GM19193 (cell line): ENCODE measurements around the gene USP15.

ENCODE experiments used
- POLR2A ChIP-seq: IDR thresholded peaks from 4 replicates; pipeline ENCODE4 v1.6.1; 2011; ENCODE audit not compliant: insufficient read depth, insufficient read length; ENCODE audit errors: extremely low read depth

Gene USP15

DNA sequence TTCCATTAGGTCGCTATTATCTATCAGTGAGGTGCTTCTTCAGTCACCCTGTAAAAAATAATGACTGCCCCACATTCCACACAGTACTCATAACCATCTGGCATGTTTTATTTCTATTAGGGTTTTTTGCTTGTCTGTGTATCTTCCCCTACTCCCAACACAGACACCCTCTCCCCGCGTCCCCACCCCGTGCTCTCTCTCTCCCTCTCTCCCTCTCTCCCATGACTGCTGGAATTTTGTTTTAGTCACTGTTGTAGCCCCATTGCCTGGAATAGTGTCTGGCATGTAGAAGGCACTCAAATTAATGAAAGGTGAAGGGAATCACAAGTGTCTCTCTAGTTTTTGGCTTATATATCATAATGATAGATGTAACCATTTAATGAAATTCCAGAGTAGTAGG lies 103.3 kb downstream of the USP15 start:
- TF ChIP-seq POLR2A, result no peak

DNA sequence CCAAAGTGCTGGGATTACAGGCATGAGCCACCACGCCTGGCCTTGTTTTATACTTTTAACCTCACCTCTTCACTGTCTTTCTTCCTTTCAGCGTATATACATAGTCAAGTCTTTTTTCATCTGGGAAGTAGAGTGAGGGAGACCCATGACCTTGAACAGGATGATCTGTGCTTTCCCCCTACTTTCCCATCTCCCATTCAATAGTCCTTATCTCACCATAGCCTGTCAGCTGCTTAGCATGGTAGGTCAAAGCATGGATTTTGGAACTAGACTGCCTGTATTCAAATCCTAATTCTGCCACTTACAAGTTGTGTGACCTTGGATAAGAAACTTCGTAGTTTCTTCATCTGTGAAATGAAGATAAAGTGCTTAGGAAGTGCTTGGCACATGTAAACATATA lies 110.0 kb downstream of the USP15 start:
- no peak for TF ChIP-seq POLR2A

DNA sequence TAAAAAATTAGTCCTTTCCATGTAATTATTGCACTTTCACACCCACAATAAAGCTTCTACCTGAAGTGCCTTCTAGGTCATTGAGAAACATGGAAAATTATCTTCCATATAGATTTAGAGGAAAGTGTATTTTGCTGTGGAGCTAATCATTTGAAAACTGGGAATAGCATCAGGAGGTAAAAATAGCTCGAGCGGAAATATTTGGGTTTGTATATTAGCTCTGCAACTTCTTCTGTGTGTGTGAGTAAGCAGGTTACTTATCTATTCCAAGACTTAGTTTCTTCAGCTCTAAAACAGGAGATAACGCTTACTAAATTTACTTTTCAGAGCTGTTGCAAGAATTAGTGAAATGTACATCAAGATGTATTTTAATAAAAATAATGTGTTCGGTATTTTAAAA lies 111.5 kb downstream of the USP15 start:
- TF ChIP-seq POLR2A, result no peak

DNA sequence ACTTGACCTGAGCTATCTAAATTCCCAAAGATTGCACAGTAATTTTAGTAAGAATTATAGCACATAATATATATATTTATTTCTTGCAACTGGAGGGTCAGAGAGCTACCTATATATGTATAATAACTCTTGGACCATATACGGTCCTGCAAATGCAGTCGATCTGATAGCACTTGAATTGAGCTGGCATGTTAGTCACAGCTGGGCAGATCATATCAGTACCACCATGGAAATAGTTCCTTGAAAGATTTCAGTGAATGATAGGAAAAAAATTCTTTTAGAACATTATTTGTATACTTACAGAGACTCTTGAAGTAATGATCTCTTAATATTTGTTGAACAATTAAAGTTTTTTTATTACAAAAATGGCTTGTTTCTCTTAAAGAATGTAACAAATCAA lies 111.9 kb downstream of the USP15 start:
- no peak for TF ChIP-seq POLR2A

- TF ChIP-seq POLR2A, result no peak
Observed at GRCh38 chr12:62372825-62373224, 112.6 kb downstream of the USP15 start.

- TF ChIP-seq POLR2A, result no peak
Observed at GRCh38 chr12:62375603-62376002, 115.4 kb downstream of the USP15 start.

- no peak for TF ChIP-seq POLR2A
Observed at GRCh38 chr12:62379026-62379722, 119.0 kb downstream of the USP15 start.

DNA sequence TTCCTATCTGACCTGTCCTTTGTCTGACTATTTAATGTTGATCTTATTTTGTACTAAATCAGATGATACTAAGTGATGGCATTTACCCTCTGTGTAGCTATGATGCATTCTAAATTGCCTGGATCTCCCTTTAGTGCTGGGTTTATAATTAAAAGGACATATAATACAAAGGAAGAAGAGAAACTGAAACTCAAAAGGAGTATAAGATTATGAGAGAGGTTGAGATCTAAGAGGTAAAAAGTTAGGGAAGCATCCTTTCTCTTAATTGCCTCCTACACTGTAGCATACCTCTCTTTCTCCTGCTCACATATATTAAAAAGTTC lies 119.5 kb downstream of the USP15 start:
- no peak for TF ChIP-seq POLR2A

- TF ChIP-seq POLR2A, result no peak
Observed at GRCh38 chr12:62382526-62382925, 122.3 kb downstream of the USP15 start.

DNA sequence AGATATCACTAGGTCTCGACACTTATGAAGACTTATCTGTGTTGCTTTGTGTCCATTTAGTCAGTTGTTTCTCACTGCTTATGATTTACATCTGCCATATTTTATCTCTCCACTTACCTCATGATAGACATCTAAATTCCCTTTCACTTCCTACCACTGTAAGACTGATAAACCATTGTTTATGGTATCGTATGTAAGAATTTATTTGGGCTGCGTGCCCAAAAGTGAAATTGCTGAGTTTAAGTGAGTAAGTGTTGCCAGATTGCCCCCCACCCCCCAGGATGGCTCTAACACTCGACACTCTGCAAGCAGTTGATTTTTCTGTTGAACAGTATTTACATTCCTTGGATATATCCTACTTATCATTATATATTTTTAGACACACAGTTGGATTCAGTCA lies 136.5 kb downstream of the USP15 start:
- no peak for TF ChIP-seq POLR2A

DNA sequence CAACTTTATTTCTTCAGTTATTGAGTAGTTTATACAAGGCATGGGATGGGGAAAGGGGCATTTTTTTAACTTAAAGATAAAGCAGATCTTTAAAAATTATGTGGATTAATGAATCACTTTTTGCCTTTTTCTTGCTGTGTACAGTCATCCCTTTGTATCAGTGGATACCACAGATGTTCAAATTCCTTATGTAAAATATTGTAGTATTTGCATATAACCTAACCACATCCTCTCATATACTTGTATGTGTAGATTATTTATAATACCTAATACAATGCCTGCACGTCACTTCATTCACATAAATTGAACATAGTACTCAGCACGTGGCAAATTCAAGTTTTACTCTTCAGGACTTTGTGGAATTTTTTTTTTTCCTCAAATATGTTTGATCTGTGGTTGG lies 139.9 kb downstream of the USP15 start:
- TF ChIP-seq POLR2A, result no peak

DNA sequence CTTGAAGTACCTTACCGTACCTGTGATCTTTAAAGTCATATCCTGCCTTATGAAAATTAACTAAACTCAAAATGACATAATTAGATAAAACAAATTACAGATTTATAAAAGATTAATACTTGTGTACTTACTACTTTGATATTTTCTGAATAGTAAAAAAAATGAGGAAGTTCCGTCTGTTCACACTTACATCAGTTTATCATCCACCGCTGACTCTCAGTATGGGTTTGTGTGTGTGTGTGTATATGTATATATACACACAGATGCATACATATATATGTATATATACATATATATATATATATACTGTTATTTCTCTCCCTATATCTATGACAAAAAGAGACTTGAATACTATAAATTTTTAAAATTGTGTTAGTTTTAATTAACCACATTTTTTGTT lies 141.4 kb downstream of the USP15 start:
- no peak for TF ChIP-seq POLR2A

DNA sequence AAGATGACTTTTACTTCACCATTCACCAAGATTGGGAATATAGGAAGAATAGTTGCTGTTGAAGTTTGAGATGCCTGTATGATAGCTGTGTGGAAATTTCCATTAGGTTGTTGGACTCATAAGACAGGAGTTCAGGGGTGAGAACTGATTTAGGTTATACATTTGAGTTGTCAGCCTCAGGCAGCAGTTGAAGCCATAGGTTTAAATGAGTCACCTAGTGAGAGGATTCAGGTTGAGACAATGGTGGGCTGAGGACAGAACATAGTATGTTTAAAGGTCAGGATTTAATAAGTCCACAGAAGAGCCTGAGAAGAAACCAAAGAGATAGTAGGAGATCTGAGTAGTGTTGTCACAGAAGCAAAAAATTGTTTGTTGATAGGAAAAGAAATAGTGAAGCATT lies 142.8 kb downstream of the USP15 start:
- no peak for TF ChIP-seq POLR2A

DNA sequence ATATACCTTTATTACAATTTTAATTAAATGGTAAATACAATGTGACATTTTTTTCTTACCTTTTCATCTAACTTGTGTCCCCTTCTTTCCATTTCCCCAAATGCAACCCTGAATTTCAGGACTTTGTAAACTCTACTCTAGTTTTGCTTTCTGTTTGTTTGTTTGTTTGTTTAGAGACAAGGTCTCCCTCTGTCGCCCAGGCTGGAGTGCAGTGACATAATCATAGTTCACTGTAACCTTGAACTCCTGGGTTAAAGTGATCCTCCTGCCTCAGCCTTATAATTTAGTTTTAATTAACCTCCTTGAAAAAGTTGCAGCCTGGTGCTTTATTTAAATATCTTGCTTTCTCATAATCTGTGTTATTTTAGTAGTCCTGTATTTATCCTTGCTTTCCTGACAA lies 147.4 kb downstream of the USP15 start:
- TF ChIP-seq POLR2A, result no peak

- TF ChIP-seq POLR2A, result no peak
Observed at GRCh38 chr12:62409068-62409467, 148.9 kb downstream of the USP15 start.

DNA sequence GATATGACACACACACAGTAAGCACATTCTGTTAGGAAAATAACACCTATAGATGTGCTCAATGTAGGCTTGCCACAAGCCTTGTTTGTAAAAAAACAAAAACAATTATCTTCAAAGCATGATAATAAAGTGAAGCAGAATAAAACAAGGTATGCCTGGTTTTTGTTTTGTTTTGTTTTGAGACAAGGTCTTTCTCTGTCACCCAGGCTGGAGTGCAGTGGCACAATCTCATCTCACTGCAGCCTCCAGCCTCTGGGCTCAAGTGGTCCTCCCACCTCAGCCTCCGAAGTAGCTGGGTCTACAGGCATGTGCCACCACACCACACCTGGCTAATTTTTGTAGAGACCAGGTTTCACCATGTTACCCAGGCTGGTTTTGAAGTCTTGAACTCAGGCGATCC lies 154.0 kb downstream of the USP15 start:
- TF ChIP-seq POLR2A, result no peak

DNA sequence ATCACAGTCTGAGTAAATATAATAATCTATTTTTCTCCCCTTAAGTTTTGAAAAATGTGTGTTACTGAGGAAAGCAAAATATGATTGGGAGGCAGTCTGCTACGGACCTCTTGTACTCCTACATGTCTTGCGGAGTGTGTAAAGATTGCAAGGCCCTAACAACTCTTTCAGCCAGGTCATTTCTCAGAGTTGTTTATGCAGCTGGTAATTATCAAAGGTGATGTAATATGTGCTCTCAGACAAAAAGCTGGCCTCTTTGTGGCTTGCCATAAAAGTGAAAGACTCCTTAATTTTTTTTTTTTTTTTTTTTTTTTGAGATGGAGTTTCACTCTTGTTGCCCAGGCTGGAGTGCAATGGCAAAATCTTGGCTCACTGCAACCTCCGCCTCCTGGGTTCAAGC lies 165.9 kb downstream of the USP15 start:
- no peak for TF ChIP-seq POLR2A

DNA sequence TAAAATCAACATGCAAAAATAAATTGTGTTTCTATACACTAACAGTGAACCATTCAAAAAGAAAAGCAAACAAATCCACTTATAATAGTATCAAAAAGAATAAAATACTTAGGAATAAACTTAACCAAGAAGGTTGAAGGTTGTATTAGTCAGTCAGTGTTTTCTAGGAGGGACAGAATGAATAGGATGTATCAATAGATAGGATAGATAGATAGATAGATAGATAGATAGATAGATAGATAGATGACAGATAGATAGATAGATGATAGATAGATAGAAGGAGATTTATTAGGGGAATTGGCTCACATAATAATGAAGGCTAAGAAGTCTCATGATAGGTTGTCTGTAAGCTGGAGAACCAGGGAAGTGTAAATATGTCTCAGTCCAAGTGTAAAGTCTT lies 169.3 kb downstream of the USP15 start:
- no peak for TF ChIP-seq POLR2A

DNA sequence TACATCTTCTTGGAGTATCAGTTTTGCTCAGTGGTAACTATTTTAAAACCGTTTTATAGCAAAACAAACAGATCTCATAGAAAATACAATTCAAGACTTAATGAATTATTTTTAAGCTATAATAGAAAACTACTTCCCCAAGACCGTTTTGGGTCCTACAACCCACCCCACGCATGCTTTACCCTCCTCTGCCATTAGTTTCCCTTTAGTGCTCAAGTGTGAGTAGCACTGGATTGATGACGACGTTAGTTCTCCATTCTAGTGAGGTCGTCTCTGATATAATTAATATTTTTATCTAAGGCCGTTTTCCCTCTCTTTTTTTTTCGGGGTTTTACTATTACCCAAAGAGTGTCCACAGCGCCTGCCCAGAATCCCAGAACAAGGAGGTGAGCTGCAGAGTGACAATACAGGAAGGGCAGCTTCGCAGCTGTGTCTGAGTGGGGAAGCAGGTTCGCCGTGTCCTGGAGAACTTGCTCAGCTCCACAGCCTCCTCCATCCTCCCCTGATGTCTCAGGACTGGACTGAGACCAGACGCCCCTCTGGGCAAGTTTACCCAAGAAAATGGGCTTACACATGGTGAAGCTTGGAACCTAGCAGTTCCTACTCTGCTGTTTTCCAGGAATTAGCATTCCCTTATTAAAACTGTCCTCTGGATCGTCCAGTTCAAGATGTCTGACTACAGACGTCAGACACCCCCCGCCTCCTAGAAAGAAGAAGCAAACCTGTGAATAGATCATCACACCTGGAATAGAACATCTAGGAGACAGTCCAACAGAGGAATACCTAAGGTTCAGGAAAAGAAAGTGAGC lies 174.5 kb downstream of the USP15 start:
- TF ChIP-seq POLR2A, result no peak
